ENCODE data around the gene KRTAP3-2.

KRTAP3-2 gene

GRCh38 chr17:40961591-40961990 lies 38.1 kb downstream of the KRTAP3-2 start:
- no peak for DNase-seq

- no peak for DNase-seq
Measured at GRCh38 chr17:40960144-40960543, 39.6 kb downstream of the KRTAP3-2 start.

- no peak for DNase-seq
Measured at GRCh38 chr17:40958086-40958953, 41.4 kb downstream of the KRTAP3-2 start.

GRCh38 chr17:40956401-40957254 lies 43.1 kb downstream of the KRTAP3-2 start:
- peak; percentile 98 for DNase-seq

- peak; percentile 85 for DNase-seq
Measured at GRCh38 chr17:40953881-40954280, 45.8 kb downstream of the KRTAP3-2 start.

GRCh38 chr17:40952661-40953060 lies 47.0 kb downstream of the KRTAP3-2 start:
- peak; percentile 86 for DNase-seq

DNA sequence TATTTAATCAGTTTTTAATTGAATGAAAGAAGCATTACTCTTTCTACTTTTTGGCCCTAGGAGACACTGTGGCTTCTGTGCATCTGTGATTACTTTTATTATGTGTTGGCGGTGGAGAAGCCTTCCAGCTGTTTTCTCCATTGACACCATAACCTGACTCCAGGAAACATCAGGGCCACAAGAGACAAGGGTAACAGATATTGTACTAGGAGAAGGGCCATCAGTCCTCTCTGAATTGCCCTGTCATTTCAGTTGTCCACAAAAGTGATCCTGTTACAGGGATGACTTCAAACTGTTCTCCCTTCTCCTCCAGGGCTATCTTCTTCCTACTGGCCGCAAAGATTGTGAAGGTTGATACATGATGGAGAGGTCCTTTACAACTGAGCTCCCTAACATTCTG lies 47.6 kb downstream of the KRTAP3-2 start:
- DNase-seq, result no peak

DNA sequence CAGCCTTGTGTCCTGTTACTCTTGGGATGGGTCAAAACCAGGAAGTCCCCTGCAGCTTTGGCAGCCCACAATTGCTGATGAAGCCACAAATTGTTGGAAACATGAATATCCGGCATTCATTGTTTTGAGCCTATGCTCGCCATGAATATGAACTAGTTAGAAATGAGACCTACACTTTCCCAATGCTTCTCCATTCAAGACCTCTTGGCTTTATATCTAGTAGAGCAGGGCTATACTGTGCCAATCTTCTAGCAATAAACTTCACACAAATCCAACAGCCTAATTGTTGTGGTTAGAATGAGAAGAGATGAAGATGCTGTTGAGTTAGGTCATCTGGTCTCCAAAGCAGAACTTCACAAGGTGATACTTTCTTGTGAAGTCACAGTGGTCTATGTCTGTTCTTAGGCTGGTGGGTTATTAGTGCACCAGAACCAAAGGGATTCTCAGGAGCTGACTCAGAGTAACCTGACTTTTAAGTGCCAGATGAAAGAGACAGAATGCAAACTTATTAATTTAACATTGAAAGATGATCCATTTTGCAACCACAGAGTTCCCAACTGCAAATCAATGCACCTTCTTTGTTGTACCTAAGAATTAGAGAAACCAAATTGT lies 48.6 kb downstream of the KRTAP3-2 start:
- no peak for DNase-seq

DNA sequence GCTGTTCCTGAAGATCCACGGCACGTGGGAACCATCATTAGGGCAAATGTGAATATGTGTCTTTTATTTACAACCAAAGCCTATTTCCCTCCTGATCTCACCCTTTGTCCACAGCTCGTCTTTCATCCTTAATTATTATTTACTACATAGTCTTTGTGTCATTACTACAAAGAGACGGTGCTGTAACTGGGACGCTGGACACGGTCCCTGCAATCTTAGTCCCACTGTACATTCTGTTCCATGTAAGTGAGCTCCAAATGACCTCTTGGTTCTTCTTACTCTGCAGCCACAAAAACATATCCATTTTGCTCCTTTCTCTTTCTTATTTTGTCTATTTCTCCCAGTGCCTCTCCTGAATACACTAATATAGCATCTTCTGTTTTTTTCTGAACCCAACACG lies 49.5 kb downstream of the KRTAP3-2 start:
- DNase-seq, result no peak

GRCh38 chr17:40949418-40949817 lies 50.3 kb downstream of the KRTAP3-2 start:
- no peak for DNase-seq
